ENCODE data around the gene MSN. TPM values are rescaled to one million over a fixed set of nuclear protein-coding genes. Genes with fewer than 3 reads are reported as not detected.
"Not testable (repeated sequence)": the region's sequence is repeated elsewhere in the genome, so short reads cannot be mapped to it uniquely, and the experiment has no call there.

The MSN gene
- 100 to 1,000 TPM in 1 of 3 donors, 10 to 100 TPM in 2; 25.9 to 127 (median 66.2) TPM for total RNA-seq
- long read RNA-seq, donor 1, transcript MSN-201 (13 exons, 3,944 nt) = major isoform, 28 of 72 reads
- long read RNA-seq, donor 1, partial matches to known transcripts = 41 of 72 reads
- long read RNA-seq, donor 1, other reads (novel, unspliced or antisense) = 3 of 72 reads
- long read RNA-seq, donor 2, transcript MSN-201 (13 exons, 3,944 nt) = major isoform, 6 of 14 reads
- long read RNA-seq, donor 2, partial matches to known transcripts = 3 of 14 reads
- long read RNA-seq, donor 2, other reads (novel, unspliced or antisense) = 5 of 14 reads

GRCh38 chrX:65667503-65668376 lies at the start of gene MSN:
Gene MSN, plus strand, starts transcription at chrX:65667654. Its CDS starts 188 bp downstream, at chrX:65667842.
- Histone ChIP-seq H3K4me3 (peak within 1 kb of the TSS; percentile 30), H3K9me3 (no peaks in the 10 kb centered on the region), H3K36me3 (ENCODE audit: low read depth) (no peaks in the 10 kb centered on the region), H3K4me1 (ENCODE audit: low read depth) (peaks cover 4% of the 10 kb centered on the region)
- intact Hi-C loops (cut with DNase I, micrococcal nuclease) = no loop called here
- TF ChIP-seq, protein P1, sequence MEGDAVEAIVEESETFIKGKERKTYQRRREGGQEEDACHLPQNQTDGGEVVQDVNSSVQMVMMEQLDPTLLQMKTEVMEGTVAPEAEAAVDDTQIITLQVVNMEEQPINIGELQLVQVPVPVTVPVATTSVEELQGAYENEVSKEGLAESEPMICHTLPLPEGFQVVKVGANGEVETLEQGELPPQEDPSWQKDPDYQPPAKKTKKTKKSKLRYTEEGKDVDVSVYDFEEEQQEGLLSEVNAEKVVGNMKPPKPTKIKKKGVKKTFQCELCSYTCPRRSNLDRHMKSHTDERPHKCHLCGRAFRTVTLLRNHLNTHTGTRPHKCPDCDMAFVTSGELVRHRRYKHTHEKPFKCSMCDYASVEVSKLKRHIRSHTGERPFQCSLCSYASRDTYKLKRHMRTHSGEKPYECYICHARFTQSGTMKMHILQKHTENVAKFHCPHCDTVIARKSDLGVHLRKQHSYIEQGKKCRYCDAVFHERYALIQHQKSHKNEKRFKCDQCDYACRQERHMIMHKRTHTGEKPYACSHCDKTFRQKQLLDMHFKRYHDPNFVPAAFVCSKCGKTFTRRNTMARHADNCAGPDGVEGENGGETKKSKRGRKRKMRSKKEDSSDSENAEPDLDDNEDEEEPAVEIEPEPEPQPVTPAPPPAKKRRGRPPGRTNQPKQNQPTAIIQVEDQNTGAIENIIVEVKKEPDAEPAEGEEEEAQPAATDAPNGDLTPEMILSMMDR (IDR thresholded peaks at IDR 0.05) = no peak
- peak; percentile 64 to 88 (median 81) for DNase-seq
- ATAC-seq = peak; percentile 91

DNA sequence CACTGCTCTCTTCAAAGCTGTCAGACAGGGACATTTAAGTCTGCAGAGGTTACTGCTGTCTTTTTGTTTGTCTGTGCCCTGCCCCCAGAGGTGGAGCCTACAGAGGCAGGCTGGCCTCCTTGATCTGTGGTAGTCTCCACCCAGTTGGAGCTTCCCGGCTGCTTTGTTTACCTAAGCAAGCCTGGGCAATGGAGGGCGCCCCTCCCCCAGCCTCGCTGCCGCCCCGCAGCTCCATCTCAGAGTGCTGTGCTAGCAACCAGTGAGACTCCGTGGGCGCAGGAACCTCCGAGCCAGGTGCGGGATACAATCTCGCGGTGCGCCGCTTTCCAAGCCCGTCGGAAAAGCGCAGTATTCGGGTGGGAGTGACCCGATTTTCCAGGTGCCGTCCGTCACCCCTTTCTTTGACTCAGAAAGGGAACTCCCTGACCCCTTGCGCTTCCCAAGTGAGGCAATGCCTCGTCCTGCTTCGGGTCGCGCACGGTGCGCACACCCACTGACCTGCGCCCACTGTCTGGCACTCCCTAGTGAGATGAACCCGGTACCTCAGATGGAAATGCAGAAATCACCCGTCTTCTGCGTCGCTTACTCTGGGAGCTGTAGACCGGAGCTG lies 47.3 kb upstream of the MSN start:
- H3K4me3 ChIP-seq; H3K9me3 ChIP-seq; DNase-seq; H3K36me3 ChIP-seq (ENCODE audit: low read depth); intact Hi-C loops (cut with DNase I, micrococcal nuclease); H3K4me1 ChIP-seq (ENCODE audit: low read depth); ATAC-seq: not testable (repeated sequence)

DNA sequence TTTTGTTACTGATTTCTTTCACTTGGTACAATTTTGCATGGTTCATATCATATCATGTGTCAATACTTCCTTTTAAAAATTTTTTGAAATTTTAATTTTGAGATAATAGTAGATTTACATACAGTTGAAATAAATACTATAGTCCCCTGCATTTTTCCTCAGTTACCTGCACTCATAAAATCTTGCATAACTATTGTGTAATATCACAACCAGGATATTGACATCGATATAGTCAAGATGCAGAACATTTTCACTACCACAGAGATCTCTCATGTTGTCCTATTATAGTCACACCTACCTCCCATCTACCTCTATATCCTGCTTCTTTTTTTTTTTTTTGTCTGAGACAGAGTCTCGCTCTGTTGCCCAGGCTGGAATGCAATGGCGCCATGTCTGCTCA lies 36.7 kb upstream of the MSN start:
- DNase-seq (no peak), ATAC-seq (no peak)
- no peaks in the 10 kb centered on the region for H3K9me3 ChIP-seq
- H3K36me3 ChIP-seq (ENCODE audit: low read depth) = no peaks in the 10 kb centered on the region
- intact Hi-C loops (cut with DNase I, micrococcal nuclease) = no loop called here
- H3K4me3 ChIP-seq = no peak overlapping the region
- TF ChIP-seq, protein P1 (IDR thresholded peaks at IDR 0.05) = no peak
- no peaks in the 10 kb centered on the region for H3K4me1 ChIP-seq (ENCODE audit: low read depth)

GRCh38 chrX:65633826-65634225 lies 33.6 kb upstream of the MSN start:
- ATAC-seq (no peak), DNase-seq (no peak)
- Histone ChIP-seq H3K4me3 (no peak overlapping the region), H3K36me3 (ENCODE audit: low read depth) (no peaks in the 10 kb centered on the region), H3K4me1 (ENCODE audit: low read depth) (no peaks in the 10 kb centered on the region), H3K9me3 (no peaks in the 10 kb centered on the region)
- TF ChIP-seq, protein P1 (IDR thresholded peaks at IDR 0.05) = no peak
- intact Hi-C loops (cut with DNase I, micrococcal nuclease) = no loop called here

GRCh38 chrX:65634732-65635131 lies 32.7 kb upstream of the MSN start:
- ATAC-seq = no peak
- TF ChIP-seq, protein P1 (IDR thresholded peaks at IDR 0.05) = no peak
- no peak for DNase-seq
- Histone ChIP-seq H3K36me3 (ENCODE audit: low read depth) (no peaks in the 10 kb centered on the region), H3K4me1 (ENCODE audit: low read depth) (no peaks in the 10 kb centered on the region), H3K9me3 (no peaks in the 10 kb centered on the region), H3K4me3 (no peak overlapping the region)
- intact Hi-C loops (cut with DNase I, micrococcal nuclease) = no loop called here
